GM18907 (cell line): ENCODE measurements around the gene LRCH4.
"Not testable (repeated sequence)": the region's sequence is repeated elsewhere in the genome, so short reads cannot be mapped to it uniquely, and the experiment has no call there.

Experiments used
- ATAC-seq: cut with Tn5 transposase; IDR thresholded peaks from one replicate; pipeline ENCODE4 v1.9.1; 2021; ENCODE audit warnings: mild to moderate bottlenecking, moderate library complexity; ENCODE audit not compliant: unreplicated experiment

LRCH4 gene

GRCh38 chr7:100568896-100569844 lies 16.8 kb downstream of the LRCH4 start:
- ATAC-seq: no peak

- ATAC-seq: no peak
Measured at GRCh38 chr7:100568176-100568895, 17.6 kb downstream of the LRCH4 start.

GRCh38 chr7:100567751-100568175 lies 18.2 kb downstream of the LRCH4 start:
- ATAC-seq: no peak

- ATAC-seq: no peak
Measured at GRCh38 chr7:100567031-100567730, 18.7 kb downstream of the LRCH4 start.

- no peak for ATAC-seq
Measured at GRCh38 chr7:100566018-100566531, 19.9 kb downstream of the LRCH4 start.

- no peak for ATAC-seq
Measured at GRCh38 chr7:100565133-100565571, 20.8 kb downstream of the LRCH4 start.

- ATAC-seq: not testable (repeated sequence)
Measured at GRCh38 chr7:100564405-100564804, 21.5 kb downstream of the LRCH4 start.

GRCh38 chr7:100563809-100564400 lies 22.0 kb downstream of the LRCH4 start:
- ATAC-seq: no peak

GRCh38 chr7:100563100-100563564 lies 22.8 kb downstream of the LRCH4 start:
- no peak for ATAC-seq

GRCh38 chr7:100562195-100563099 lies 23.5 kb downstream of the LRCH4 start:
- ATAC-seq: no peak

- ATAC-seq: no peak
Measured at GRCh38 chr7:100561491-100562194, 24.3 kb downstream of the LRCH4 start.

GRCh38 chr7:100559127-100559526 lies 26.8 kb downstream of the LRCH4 start:
- no peak for ATAC-seq

- ATAC-seq: no peak
Measured at GRCh38 chr7:100556541-100556940, 29.4 kb downstream of the LRCH4 start.

- no peak for ATAC-seq
Measured at GRCh38 chr7:100555701-100556100, 30.2 kb downstream of the LRCH4 start.

- no peak for ATAC-seq
Measured at GRCh38 chr7:100553032-100553431, 32.9 kb downstream of the LRCH4 start.

GRCh38 chr7:100552532-100552931 lies 33.4 kb downstream of the LRCH4 start:
- ATAC-seq: no peak

- not testable (repeated sequence) for ATAC-seq
Measured at GRCh38 chr7:100548446-100548845, 37.5 kb downstream of the LRCH4 start.

- ATAC-seq: no peak
Measured at GRCh38 chr7:100547872-100548271, 38.1 kb downstream of the LRCH4 start.
